Activated CD8-positive, alpha-beta memory T cell treated with anti-CD3 and anti-CD28 coated beads, Interleukin-2, amount 50 U/mL, for 4 hours (primary cell): ENCODE results near the gene FAM163B.
"Not testable (repeated sequence)": the region's sequence is repeated elsewhere in the genome, so short reads cannot be mapped to it uniquely, and the experiment has no call there.

Experiments
- DNase-seq: peaks from one replicate; pipeline ENCODE4 v3.0.0-alpha.2; 2020

Gene FAM163B

DNA sequence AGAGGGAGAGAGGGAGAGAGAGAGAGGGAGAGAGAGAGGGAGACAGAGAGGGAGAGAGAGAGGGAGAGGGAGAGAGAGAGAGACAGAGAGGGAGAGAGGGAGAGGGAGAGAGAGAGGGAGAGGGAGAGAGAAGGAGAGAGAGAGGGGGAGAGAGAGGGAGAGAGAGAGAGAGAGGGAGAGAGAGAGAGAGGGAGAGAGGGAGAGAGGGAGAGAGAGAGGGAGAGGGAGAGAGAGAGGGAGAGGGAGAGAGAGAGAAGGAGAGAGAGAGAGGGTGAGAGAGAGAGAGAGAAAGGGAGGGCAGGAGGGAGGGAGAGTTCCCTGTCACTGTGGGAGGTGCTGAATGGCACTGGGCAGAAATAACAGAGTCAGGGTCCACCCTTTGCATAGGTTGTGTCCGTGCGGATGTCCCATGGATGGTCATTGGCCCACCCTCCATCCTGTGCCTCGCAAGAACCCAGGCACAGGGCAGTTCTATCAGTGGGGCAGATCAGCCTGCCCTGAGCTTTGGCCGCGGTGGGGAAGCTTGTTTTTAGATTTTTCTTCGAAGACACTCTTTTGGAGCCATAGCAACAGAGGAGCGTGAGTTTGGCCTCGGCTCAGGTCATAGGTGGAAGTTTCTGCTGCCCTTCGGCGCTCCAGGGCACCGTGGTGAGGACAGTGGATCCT is 44.6 kb downstream of the FAM163B start:
- no peak for DNase-seq

DNA sequence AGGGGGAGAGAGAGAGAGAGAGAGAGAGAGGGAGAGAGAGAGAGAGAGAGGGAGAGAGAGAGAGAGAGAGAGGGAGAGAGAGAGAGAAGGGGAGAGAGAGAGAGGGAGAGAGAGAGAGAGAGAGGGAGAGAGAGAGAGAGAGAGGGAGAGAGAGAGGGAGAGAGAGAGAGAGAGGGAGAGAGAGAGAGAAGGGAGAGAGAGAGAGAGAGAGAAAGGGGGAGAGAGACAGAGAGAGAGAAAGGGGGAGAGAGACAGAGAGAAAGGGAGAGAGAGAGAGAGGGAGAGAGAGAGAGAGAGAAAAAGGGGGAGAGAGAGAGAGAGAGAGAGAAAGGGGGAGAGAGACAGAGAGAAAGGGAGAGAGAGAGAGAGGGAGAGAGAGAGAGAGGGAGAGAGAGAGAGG is 45.4 kb downstream of the FAM163B start:
- not testable (repeated sequence) for DNase-seq

DNA sequence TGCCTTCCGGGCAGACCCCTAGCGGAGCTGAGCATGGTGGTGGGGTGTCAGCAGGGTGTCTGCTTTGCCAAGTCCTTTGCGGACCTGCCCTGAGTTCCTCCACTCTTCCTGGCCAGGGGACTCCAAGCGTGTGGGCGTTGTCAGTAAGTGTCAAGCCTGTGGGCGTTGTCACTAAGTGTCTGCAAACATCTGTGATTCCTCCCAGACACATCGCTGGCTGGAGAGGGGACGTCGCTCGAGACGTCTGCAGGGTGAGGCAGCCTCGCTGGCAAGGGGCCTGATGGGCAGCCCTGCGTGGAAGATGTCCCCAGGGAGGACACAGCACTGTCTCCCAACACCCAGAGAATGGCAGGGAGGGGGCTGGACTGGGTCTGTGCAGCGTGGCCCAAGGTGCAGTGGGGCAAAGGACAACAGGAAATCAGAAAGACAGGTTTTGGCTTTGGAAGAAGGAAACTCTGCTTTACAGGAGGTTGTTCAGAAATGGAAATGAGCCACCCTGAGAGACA is 45.8 kb downstream of the FAM163B start:
- no peak for DNase-seq

DNA sequence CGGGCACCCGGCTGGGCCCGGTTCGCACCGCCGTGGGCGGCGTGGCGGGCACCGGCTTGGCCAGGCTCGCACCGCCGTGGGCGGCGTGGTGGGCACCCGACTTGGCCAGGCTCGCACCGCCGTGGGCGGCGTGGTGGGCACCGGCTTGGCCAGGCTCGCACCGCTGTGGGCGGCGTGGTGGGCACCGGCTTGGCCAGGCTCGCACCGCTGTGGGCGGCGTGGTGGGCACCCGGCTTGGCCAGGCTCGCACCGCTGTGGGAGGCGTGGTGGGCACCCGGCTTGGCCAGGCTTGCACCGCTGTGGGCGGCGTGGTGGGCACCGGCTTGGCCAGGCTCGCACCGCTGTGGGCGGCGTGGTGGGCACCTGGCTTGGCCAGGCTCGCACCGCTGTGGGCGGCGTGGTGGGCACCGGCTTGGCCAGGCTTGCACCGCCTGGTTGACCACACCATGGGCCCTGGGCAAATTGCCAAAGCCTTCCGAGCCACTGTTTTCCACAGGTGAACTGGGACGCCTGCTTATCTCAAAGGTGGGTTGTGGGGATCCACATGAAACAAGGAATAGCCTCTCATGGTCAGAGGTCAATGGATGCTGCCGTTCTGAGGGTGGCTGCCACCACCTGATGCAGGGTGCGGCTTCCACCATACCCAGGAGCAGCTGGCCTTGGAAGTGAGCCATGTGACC is 46.4 kb downstream of the FAM163B start:
- no peak for DNase-seq

DNA sequence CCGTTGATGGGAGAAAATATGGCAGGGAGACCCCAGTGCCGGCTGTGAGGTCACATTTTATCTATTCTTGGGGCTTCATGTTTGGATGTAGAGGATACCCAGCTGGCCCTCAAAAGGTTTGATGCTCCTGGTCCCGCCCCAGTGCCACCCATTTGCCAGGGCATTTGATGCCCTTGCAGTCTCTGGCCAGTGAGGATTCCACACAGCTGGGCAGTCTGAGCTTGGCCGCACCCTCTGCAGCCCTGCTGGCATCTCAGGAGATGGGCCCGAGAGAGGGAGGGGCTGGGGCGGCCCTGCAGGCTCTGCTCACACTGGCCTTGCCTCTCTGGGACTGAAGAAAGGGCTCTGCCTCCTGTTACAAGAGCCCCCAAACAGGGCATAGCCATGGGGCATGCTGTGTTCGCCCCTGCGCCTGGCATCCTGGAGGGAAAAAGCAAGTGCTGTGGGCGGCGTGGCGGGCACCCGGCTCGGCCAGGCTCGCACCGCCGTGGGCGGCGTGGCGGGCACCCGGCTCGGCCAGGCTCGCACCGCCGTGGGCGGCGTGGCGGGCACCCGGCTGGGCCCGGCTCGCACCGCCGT is 47.1 kb downstream of the FAM163B start:
- no peak for DNase-seq

DNA sequence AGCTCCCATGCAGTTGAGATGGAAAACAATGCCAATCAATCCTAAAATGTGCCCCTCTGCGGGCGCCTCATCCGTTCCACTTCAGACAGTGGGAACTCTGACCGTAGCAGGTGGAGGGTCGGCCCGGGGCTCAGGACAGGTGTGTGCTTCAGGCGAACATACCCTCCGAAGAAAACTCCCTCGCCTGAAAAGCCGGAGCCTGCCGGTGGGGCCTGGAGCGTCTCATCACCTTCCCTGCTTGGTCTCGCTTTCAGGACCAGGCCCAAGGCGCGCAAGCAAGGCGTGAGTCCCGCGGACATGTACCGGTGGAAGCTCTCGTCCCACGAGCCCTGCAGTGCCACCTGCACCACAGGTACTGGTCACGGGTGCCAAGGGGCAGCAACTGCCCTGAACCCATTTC is 48.2 kb downstream of the FAM163B start:
- DNase-seq, result no peak

DNA sequence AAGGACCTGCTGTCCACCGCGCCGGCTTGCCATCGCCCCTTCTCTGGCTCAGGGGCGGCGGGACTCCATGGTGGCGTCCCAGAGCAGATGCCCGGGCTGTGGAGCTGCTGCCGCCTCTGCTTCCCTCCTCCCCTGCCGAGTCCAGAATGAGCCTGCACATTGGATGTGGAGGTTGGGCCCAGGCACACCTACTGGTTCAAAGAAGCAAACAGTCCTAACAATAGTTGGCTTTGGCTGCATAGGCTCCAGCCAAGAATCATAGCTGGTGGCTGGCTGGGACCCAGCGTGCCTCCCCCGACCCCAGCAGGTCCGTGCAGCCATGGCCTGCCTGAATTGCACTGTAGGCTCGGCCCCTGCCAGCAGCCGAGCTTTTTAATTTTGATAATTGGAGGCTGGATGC is 48.9 kb downstream of the FAM163B start:
- DNase-seq, result no peak

DNA sequence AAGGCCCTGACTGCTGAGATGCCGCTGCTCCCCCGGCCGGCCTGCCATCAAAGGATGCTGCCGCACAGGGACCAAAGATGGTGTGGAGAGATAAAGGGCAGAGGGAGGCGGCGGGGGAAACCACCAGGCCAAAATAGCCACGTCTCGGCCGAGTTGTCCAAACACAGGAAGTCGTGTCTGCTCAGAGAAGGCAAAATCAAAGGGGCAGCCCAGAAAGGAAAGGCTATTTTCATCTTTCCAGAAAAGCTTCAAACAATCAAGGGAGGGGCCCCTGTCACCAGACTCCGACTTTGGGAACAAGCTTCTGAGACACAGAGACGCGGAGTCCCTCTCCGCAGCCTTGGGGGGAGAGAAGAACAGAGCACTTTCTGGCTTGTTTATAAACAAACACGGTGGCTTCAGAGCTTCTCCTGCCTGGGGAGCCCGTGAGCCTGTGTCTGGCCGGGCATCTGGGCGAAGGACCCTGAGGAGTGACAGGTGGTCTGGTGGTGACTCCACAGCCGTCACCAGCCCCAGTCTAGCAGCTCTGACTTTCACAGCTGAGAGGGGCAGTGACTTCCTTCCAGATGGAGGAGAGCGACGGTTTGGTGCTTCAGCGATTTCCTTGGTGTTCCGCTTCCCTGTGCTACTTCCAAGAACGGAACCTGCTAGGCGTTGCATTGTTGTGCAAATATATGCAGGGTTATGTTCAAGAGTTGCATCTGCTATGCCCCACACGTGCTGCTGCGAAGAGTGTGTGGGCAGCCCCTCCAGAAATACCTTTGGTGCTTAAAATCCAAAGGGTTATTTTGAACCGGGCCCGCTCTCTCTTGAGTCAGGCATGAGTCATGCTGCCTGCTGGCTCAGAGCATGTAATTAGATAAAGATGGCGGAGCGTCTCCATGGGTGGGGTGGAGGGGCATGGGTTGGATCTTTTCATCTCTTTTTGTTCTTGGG is 50.7 kb downstream of the FAM163B start:
- DNase-seq, result no peak

DNA sequence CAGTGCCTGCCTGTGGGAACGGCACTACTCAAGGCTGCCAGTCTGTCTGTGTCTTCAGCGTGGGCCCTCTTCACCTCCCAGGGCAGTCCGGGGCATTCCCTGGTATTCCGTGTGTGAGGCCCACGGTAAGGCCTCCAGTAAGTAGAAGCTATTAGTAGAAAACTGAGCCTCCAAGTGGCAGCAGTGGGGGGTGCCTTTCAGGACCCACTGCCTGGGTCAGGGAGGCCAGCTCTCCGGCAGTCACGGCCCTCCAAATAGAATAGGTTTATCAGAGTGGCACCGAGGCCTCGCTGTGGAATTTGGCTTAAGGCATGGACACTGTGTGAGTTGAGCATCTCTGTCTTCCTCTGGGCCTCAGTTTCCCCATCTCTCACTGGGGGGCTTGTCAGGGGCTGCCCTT is 51.6 kb downstream of the FAM163B start:
- DNase-seq, result no peak

DNA sequence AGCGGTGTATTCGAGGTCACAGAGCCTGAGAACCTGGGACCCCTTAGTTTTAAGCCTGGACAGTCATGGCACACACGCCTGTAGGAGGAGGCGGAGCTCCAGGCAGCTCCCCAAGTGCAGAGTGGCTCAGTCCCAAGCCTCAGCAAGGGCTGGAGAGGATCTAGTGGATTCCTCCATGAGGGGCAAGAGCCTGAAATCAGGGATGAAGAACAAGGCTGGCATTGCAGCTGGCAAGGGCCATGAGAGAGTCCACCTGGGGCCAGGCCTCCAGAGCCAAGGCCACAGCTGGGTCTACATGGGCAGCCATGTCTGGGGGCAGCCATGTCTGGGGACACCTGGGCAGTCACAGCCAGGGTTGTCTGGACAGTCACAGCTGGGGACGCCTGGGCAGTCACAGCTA is 52.8 kb downstream of the FAM163B start:
- DNase-seq, result no peak

DNA sequence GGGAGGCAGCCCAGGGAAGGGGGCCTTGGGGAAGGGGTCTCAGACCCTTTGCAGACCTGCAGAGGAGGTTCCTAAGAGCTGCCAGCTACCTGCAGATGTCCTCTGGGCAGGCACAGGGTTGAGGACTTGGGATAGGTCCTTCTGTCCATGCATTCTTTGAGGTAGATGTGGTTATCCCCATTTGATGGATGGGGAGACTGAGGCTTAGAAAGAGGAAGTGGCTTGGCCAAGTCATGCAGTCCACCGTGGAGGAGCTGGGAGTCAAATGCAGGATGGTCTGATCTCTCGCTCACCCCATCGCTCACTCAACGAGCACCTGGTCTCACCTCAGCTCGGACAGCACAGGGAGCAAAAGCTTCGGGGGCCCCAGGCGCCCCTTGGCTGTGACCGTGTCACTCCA is 54.5 kb downstream of the FAM163B start:
- DNase-seq, result no peak

DNA sequence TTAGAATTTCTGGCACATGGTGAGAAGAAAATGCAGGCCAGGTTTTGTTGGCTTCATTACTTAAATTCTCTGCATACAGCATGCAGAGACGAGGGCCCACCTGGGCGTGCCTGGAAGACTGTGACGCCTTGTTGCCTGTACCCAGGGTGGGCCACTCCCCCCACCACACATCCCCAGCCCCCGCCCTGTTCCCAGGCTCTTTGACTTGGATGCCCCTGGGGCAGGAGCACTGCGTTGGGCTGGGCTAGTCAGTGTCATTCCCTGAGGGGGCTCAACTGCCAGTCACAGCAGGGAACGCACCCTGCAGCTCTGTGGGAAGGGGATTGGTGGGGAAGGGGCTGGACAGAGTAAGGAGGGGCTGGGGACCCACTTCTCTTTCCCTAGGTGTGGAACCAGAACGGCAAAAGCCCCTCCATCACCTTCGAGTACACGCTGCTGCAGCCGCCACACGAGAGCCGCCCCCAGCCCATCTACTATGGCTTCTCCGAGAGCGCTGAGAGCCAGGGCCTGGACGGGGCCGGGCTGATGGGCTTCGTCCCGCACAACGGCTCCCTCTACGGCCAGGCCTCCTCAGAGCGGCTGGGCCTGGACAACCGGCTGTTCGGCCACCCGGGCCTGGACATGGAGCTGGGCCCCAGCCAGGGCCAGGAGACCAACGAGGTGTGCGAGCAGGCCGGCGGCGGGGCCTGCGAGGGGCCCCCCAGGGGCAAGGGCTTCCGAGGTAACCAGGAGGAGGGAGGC is 55.0 kb downstream of the FAM163B start:
- no peak for DNase-seq

DNA sequence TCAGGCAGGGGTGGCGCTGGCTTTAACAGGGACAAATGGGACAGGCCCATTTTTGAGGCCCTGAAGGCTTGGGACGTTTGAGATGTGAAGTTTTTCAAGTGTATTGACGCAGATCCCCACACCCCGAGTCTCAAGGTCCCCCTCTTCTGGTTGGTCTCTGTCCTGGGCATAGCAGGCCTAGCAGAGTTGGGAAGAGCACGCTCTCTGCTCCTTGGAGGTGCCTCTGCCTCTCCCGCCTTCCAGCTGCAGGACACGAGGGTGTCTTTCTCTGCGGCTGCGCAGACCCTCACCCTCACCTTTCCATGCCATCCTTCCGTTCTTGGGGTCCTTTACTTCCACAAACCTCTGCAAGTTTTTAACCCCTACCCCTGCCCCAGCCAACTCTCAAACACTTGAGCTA is 56.1 kb downstream of the FAM163B start:
- DNase-seq, result no peak

DNA sequence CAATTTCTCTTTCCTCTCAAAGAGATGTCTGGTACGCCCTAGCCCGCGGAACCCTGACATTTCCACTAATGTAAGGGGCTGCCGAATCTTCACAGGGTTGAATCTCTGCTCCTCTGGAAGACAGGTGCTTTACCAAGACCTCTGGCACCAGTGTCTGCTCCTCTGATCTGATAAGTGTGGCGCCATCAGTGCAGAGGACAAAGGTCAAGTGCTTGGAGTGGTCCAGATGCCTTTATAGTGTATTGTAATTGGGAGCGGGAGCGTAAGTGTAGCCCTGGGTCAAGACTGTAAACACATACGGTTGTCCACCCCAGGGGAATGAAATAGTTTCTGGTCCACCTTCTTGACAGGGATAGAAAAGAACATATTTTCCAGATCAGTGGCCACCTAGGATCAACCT is 57.0 kb downstream of the FAM163B start:
- no peak for DNase-seq

DNA sequence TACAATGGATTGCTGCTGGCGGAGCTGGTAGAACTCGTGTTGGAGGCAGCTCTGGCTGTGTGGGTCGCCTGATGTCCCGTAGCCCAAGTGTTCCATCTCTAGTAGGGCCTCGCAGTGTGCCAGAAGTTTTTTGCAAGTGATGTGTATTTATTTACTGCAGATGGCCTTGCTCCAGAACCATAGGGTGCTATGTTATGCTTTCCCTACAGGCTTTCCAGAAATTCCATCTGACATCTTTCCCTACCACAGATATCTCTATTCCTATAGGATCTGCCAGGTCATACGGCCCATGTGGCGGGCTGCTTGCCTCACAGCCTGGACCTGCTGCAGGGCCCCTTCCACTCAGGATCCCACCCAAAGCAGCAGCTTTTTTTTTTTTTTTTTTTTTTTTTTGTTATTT is 57.7 kb downstream of the FAM163B start:
- no peak for DNase-seq

DNA sequence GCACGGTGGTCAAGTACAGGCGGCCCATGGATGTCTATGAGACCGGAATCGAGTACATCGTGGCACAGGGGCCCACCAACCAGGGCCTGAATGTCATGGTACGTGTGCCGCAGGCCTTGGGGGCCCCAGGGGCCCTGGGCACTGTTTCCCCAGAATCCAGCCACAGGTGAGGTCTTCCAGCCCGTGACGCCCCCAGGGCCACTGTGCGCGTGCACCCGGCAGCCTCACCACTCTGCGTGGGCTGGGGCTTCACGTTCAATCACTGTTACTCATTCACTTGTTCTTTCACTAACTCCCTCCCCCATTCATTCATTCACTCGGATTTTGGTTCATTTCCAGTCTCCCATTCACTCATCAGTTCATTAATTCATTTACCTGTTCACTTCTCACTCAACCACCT is 62.1 kb downstream of the FAM163B start:
- no peak for DNase-seq

DNA sequence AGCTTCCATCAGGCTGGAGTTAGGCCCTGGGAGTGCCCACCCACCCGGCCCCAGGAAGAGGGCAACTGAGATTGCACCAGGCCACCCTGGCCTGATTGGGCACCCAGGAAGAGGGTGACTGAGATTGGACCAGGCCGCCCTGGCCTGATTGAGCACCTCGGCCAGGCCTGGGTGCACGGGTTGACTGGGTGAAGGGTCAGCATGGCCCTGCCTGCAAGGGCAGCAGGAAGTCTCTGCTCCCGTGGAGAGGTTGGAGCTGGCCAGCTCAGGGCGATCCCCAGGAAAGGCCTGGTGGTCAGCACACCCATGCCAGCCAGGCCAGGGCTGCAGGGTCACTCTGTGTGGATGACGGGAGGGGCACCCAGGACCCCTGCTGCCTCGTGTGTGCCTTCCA is 62.9 kb downstream of the FAM163B start:
- DNase-seq, result no peak

DNA sequence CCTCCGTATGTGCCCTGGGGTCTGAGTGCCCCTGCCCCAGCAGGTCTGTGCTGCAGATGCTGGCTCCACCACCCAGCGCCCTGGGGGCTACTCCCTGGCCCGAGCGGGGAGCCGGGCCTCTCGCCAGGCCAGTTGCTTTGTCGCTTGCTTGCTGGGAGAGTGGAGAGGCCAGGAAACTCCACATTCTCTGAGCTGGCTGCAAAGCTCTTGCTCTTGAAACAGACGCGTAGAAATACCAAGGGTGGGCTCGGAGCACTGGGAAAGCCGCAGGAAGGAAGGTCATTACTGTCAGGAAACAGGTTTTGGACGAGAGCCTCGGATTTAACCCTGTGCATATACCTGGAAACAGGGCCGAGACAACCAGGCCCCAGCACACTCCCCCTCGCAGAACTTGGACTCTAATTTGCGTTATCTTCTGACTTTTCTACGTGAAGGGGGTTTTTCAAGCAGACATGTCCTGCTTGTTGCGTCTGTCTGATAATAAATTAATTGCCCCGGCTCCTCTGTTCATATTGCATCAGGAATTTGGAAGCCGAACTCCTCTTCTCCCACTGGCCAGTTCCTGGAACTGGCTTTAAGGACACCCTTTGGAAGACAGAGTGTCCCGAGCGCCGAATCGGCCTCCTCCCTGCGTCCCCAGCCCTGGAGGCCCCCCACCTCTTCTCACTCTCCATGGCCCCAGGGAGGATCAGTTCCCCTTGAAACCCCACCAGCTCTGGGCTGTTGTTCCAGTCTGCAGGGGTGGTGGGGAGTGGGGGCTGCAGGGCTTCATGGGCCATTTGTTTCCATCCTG is 63.5 kb downstream of the FAM163B start:
- DNase-seq, result no peak

DNA sequence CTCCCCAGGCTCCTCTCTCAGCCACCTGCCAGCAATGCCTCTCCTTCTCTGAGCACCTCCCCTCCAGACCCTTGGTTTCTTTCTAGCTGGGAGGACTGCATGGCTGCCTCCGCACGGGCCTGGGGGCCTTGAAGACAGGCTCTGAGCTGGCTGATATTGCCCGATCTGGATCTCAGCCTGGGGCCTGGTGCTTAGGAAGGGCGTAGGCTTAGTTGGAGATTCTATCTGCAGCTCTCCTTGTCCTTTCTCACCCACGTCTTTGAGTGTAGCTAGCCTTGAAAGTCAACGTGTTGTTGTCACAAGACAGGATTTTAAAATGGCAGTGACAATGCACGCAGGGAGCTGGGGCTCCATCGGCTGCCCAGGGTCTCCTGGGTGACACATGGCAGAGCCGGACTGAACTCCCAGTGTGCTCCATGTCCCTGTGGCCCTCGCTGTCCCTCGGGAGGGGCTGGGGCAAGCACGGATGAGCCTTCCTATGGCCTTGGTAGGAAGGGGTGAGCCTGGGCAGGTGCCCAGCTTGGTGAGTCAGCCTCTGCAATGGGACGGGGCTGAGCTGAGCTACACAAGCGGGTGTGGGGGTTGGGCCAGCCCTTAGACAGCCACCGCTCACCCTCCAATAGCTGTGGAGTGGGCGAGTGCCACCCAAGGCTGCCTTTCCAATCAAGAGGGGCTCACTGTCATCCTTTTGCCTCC is 65.3 kb downstream of the FAM163B start:
- no peak for DNase-seq

DNA sequence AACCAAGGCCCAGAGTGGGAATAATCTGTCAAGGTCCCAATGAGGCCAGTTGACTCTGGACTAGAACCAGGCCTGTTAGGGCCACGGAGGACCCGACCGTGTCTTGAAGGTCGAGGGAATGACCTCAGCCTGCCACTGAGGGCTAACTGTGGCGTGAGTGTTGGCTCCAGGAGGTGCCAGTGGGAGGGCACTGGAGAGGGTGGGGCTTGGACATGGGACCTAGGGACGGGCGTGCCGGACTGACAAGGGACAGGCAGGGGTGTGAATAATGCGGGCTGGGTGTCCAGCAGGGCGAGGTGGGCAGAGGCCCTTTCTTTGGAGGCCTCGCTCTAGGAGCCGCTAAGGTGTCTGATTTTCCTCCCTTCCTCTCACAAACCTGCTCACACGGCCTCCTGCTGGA is 67.2 kb downstream of the FAM163B start:
- DNase-seq, result no peak

DNA sequence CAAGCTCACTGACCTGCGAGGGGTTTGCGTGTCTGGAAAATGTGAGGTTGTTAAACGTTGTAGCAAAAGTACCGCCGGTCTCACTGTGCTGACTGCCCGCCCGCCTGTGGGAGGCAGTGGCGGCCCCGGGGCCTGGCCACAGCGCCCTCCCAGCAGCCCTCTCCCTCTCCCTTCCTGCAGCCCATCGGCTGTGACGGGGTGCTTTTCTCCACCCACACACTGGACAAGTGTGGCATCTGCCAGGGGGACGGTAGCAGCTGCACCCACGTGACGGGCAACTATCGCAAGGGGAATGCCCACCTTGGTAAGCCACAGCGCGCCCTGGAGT is 68.5 kb downstream of the FAM163B start:
- no peak for DNase-seq
